Measurements from ENCODE around the gene GPBAR1.

GPBAR1 gene

GRCh38 chr2:218274586-218274985, 13.8 kb downstream of the GPBAR1 start:
- DNase-seq (ENCODE audit: low read depth), result no peak
- TF ChIP-seq CTCF (IDR thresholded peaks at IDR 0.05; ENCODE audit: low read depth, low read length) (no peak), MYC (IDR thresholded peaks at IDR 0.05; ENCODE audit: low read depth, low read length) (no peak), MAX (IDR thresholded peaks at IDR 0.05; ENCODE audit: low read depth, low read length) (no peak), POLR2A (IDR thresholded peaks at IDR 0.05; ENCODE audit: extremely low read depth, insufficient read length) (no peak)
- H3K4me3 ChIP-seq (ENCODE audit: low read depth, low read length), result no peak overlapping the region

GRCh38 chr2:218275371-218276072, 14.7 kb downstream of the GPBAR1 start:
- no peak overlapping the region for H3K4me3 ChIP-seq (ENCODE audit: low read depth, low read length)
- no peak for TF ChIP-seq CTCF (IDR thresholded peaks at IDR 0.05; ENCODE audit: low read depth, low read length)
- TF ChIP-seq MAX (IDR thresholded peaks at IDR 0.05; ENCODE audit: low read depth, low read length), result no peak
- no peak for TF ChIP-seq POLR2A (IDR thresholded peaks at IDR 0.05; ENCODE audit: extremely low read depth, insufficient read length)
- no peak for TF ChIP-seq MYC (IDR thresholded peaks at IDR 0.05; ENCODE audit: low read depth, low read length)
- no peak for DNase-seq (ENCODE audit: low read depth)

GRCh38 chr2:218276986-218277755, 16.4 kb downstream of the GPBAR1 start:
- peak; percentile 24 for TF ChIP-seq CTCF (IDR thresholded peaks at IDR 0.05; ENCODE audit: low read depth, low read length)
- TF ChIP-seq POLR2A (IDR thresholded peaks at IDR 0.05; ENCODE audit: extremely low read depth, insufficient read length), result no peak
- no peak overlapping the region for H3K4me3 ChIP-seq (ENCODE audit: low read depth, low read length)
- DNase-seq (ENCODE audit: low read depth), result no peak

GRCh38 chr2:218277921-218278320, 17.1 kb downstream of the GPBAR1 start:
- TF ChIP-seq MAX (IDR thresholded peaks at IDR 0.05; ENCODE audit: low read depth, low read length) (no peak), POLR2A (IDR thresholded peaks at IDR 0.05; ENCODE audit: extremely low read depth, insufficient read length) (no peak), MYC (IDR thresholded peaks at IDR 0.05; ENCODE audit: low read depth, low read length) (no peak), CTCF (IDR thresholded peaks at IDR 0.05; ENCODE audit: low read depth, low read length) (no peak)
- DNase-seq (ENCODE audit: low read depth), result no peak
- no peak overlapping the region for H3K4me3 ChIP-seq (ENCODE audit: low read depth, low read length)

GRCh38 chr2:218278531-218279360, 17.9 kb downstream of the GPBAR1 start:
- DNase-seq (ENCODE audit: low read depth), result no peak
- TF ChIP-seq MAX (IDR thresholded peaks at IDR 0.05; ENCODE audit: low read depth, low read length) (no peak), POLR2A (IDR thresholded peaks at IDR 0.05; ENCODE audit: extremely low read depth, insufficient read length) (no peak), MYC (IDR thresholded peaks at IDR 0.05; ENCODE audit: low read depth, low read length) (no peak), CTCF (IDR thresholded peaks at IDR 0.05; ENCODE audit: low read depth, low read length) (no peak)
- H3K4me3 ChIP-seq (ENCODE audit: low read depth, low read length), result no peak overlapping the region

All from NB4 (cell line).